ENCODE data around the gene TENM3.

DNA sequence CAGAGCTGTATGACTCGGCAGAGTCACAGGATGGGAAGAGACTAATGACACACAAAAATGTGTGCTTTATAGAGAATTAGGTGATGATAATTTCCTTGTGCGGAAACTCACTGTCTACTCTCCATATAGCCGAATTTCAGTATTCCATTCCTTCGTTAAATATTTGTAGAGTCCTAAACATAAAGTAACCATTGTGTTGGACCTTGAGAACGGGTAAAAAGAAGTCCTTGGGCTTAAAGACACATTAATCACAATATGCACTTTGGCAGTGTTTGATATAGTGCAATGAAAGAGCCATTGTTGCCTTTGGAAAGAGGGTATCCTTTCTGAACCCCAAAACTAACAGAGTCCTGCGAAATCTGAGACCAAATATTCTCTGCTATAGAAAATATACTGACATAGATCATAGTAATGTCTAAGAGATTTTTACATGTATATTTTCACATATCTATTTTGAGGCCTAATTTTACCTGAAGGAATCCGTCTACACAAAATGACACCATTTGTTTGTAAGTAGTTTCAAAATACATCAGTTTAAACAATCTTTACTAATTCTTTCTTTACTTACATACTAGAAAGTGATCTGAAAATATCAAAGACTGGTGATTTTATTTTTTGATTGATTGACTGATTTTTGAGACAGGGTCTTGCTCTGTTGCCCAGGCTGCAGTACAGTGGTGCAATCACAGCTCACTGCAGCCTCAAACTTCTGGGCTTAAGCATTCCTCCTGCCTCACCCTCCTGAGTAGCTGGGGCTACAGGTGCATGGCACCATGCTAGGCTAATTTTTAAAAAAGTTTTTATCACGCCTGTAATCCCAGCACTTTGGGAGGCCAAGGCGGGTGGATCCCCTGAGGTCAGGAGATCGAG is 377.1 kb downstream of the TENM3 start:
- TF ChIP-seq, protein P1, sequence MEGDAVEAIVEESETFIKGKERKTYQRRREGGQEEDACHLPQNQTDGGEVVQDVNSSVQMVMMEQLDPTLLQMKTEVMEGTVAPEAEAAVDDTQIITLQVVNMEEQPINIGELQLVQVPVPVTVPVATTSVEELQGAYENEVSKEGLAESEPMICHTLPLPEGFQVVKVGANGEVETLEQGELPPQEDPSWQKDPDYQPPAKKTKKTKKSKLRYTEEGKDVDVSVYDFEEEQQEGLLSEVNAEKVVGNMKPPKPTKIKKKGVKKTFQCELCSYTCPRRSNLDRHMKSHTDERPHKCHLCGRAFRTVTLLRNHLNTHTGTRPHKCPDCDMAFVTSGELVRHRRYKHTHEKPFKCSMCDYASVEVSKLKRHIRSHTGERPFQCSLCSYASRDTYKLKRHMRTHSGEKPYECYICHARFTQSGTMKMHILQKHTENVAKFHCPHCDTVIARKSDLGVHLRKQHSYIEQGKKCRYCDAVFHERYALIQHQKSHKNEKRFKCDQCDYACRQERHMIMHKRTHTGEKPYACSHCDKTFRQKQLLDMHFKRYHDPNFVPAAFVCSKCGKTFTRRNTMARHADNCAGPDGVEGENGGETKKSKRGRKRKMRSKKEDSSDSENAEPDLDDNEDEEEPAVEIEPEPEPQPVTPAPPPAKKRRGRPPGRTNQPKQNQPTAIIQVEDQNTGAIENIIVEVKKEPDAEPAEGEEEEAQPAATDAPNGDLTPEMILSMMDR (IDR thresholded peaks at IDR 0.05; ENCODE audit: borderline replicate concordance, extremely low read depth, low read length, poor library complexity, severe bottlenecking) = no peak
- no peak for TF ChIP-seq EZH2 (IDR thresholded peaks at IDR 0.05; ENCODE audit: borderline replicate concordance, low read depth, low read length, severe bottlenecking)
